Neural cell (in vitro differentiated cells): Measurements from ENCODE around the gene CPB2.

Source experiments
- EP300 ChIP-seq: fragments of 450-650 bp; conservative IDR thresholded peaks from 2 replicates; pipeline ENCODE4 v1.6.1; 2014; ENCODE audit warnings: antibody characterized with exemption, mild to moderate bottlenecking, moderate library complexity; ENCODE audit not compliant: poor library complexity, severe bottlenecking
- EZH2 ChIP-seq: fragments of 200-600, 300-800 bp; shearing (Covaris generic), sonication (generic); IDR thresholded peaks from 2 replicates; pipeline ENCODE4 v1.6.1; 2014; ENCODE audit warnings: antibody characterized with exemption, low read length, borderline replicate concordance, mild to moderate bottlenecking; ENCODE audit not compliant: insufficient read depth, poor library complexity, severe bottlenecking
- TF ChIP-seq, protein P1 (sequence below): fragments of 450-650 bp; IDR thresholded peaks from 2 replicates; pipeline ENCODE4 v1.5.1; 2014; ENCODE audit warnings: antibody characterized with exemption, mild to moderate bottlenecking, moderate library complexity; ENCODE audit not compliant: poor library complexity, severe bottlenecking
- TF ChIP-seq, protein P2 (sequence below): IDR thresholded peaks from 2 replicates; pipeline ENCODE4 v1.6.1; 2012; ENCODE audit warnings: borderline replicate concordance

DNA sequence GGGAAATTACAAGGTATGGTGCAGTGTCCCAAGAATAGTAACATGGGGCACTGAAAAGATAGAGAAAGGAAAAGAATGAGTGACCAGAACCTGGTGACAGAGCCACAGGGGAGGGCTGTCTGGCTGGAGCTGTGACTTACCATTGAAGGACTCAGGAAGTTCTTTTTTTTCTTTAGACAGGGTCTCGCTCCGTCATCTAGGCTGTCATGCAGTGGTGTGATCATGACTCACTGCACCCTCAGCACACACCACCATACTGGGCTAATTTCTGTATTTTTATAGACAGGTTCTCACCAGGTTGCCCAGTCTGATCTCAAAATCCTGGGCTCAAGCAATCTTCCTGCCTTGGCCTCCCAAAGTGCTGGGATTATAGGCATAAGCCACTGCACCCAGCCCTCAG is 8.8 kb upstream of the CPB2 start:
- TF ChIP-seq EP300: no peak
- TF ChIP-seq, protein P1, sequence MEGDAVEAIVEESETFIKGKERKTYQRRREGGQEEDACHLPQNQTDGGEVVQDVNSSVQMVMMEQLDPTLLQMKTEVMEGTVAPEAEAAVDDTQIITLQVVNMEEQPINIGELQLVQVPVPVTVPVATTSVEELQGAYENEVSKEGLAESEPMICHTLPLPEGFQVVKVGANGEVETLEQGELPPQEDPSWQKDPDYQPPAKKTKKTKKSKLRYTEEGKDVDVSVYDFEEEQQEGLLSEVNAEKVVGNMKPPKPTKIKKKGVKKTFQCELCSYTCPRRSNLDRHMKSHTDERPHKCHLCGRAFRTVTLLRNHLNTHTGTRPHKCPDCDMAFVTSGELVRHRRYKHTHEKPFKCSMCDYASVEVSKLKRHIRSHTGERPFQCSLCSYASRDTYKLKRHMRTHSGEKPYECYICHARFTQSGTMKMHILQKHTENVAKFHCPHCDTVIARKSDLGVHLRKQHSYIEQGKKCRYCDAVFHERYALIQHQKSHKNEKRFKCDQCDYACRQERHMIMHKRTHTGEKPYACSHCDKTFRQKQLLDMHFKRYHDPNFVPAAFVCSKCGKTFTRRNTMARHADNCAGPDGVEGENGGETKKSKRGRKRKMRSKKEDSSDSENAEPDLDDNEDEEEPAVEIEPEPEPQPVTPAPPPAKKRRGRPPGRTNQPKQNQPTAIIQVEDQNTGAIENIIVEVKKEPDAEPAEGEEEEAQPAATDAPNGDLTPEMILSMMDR: no peak
- TF ChIP-seq EZH2: no peak
- TF ChIP-seq, protein P2, sequence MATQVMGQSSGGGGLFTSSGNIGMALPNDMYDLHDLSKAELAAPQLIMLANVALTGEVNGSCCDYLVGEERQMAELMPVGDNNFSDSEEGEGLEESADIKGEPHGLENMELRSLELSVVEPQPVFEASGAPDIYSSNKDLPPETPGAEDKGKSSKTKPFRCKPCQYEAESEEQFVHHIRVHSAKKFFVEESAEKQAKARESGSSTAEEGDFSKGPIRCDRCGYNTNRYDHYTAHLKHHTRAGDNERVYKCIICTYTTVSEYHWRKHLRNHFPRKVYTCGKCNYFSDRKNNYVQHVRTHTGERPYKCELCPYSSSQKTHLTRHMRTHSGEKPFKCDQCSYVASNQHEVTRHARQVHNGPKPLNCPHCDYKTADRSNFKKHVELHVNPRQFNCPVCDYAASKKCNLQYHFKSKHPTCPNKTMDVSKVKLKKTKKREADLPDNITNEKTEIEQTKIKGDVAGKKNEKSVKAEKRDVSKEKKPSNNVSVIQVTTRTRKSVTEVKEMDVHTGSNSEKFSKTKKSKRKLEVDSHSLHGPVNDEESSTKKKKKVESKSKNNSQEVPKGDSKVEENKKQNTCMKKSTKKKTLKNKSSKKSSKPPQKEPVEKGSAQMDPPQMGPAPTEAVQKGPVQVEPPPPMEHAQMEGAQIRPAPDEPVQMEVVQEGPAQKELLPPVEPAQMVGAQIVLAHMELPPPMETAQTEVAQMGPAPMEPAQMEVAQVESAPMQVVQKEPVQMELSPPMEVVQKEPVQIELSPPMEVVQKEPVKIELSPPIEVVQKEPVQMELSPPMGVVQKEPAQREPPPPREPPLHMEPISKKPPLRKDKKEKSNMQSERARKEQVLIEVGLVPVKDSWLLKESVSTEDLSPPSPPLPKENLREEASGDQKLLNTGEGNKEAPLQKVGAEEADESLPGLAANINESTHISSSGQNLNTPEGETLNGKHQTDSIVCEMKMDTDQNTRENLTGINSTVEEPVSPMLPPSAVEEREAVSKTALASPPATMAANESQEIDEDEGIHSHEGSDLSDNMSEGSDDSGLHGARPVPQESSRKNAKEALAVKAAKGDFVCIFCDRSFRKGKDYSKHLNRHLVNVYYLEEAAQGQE: no peak
